Measurements from ENCODE around the gene SPTA1.

Gene SPTA1

GRCh38 chr1:158600735-158601134, 85.8 kb downstream of the SPTA1 start:
- TF ChIP-seq CTCF (IDR thresholded peaks at IDR 0.05; ENCODE audit: low read depth, low read length) = no peak
- no peak overlapping the region for H3K4me3 ChIP-seq (replicated peaks in 1 of 2; ENCODE audit: low read depth in 2 of 2, low read length in 2 of 2)

GRCh38 chr1:158586942-158587341, 99.6 kb downstream of the SPTA1 start:
- H3K4me3 ChIP-seq (replicated peaks in 1 of 2; ENCODE audit: low read depth in 2 of 2, low read length in 2 of 2) = no peak overlapping the region
- DNase-seq (ENCODE audit: low read depth in 2 of 2) = no peak
- no peak for TF ChIP-seq CTCF (IDR thresholded peaks at IDR 0.05; ENCODE audit: low read depth, low read length)

More at GRCh38 chr1:158600735-158601134, 85.8 kb downstream of the SPTA1 start:
- DNase-seq (ENCODE audit: low read depth in 2 of 2) = no peak

- TF ChIP-seq CTCF (IDR thresholded peaks at IDR 0.05; ENCODE audit: low read depth, low read length) = no peak
- DNase-seq (ENCODE audit: low read depth in 2 of 2) = no peak
- H3K4me3 ChIP-seq (replicated peaks in 1 of 2; ENCODE audit: low read depth in 2 of 2, low read length in 2 of 2) = no peak overlapping the region
Measured at GRCh38 chr1:158583962-158584361, 102.6 kb downstream of the SPTA1 start.

GRCh38 chr1:158579733-158580132, 106.8 kb downstream of the SPTA1 start, which contains the start of gene OR10X1:
OR10X1 (minus strand) TSS chr1:158579899; CDS start chr1:158579899, 0 bp downstream.
- H3K4me3 ChIP-seq (replicated peaks in 1 of 2; ENCODE audit: low read depth in 2 of 2, low read length in 2 of 2) = no peak within 1 kb of the TSS
- no peak for TF ChIP-seq CTCF (IDR thresholded peaks at IDR 0.05; ENCODE audit: low read depth, low read length)
- no peak for DNase-seq (ENCODE audit: low read depth in 2 of 2)

- H3K4me3 ChIP-seq (replicated peaks in 1 of 2; ENCODE audit: low read depth in 2 of 2, low read length in 2 of 2) = no peak overlapping the region
- DNase-seq (ENCODE audit: low read depth in 2 of 2) = no peak
- TF ChIP-seq CTCF (IDR thresholded peaks at IDR 0.05; ENCODE audit: low read depth, low read length) = no peak
Measured at GRCh38 chr1:158577561-158577960, 109.0 kb downstream of the SPTA1 start.

GRCh38 chr1:158572226-158572625, 114.3 kb downstream of the SPTA1 start:
- H3K4me3 ChIP-seq (replicated peaks in 1 of 2; ENCODE audit: low read depth in 2 of 2, low read length in 2 of 2) = no peak overlapping the region
- no peak for DNase-seq (ENCODE audit: low read depth in 2 of 2)
- TF ChIP-seq CTCF (IDR thresholded peaks at IDR 0.05; ENCODE audit: low read depth, low read length) = no peak

GRCh38 chr1:158570480-158570879, 116.0 kb downstream of the SPTA1 start, which contains the start of gene OR6P1:
OR6P1 (minus strand) TSS chr1:158570580; CDS start chr1:158563604, 6,976 bp downstream.
- no peak for DNase-seq (ENCODE audit: low read depth in 2 of 2)
- no peak within 1 kb of the TSS for H3K4me3 ChIP-seq (replicated peaks in 1 of 2; ENCODE audit: low read depth in 2 of 2, low read length in 2 of 2)
- TF ChIP-seq CTCF (IDR thresholded peaks at IDR 0.05; ENCODE audit: low read depth, low read length) = no peak

All from cardiac fibroblast (primary cell).